Breast epithelium (tissue), 4 donors: ENCODE data around the gene EXOSC2. TPM values are rescaled to one million over a fixed set of nuclear protein-coding genes. Genes with fewer than 3 reads are reported as not detected.

ENCODE experiments used
- DNase-seq, 2 donors: peaks; one replicate each; pipeline ENCODE4 v3.0.0-alpha.2; 2019; ENCODE audit warnings: low spot score in 2 of 2
- H3K27ac ChIP-seq, 2 donors: fragments of 200-600 bp; sonication (generic) in 1 of 2; one replicate each; pipeline ENCODE4 v1.5.1; 2016 to 2019; ENCODE audit warnings: mild to moderate bottlenecking in 1 of 2
- H3K27me3 ChIP-seq, 2 donors: fragments of 200-600 bp; sonication (generic) in 1 of 2; one replicate each; pipeline versions ENCODE4 v1.5.1 to v1.6.0; 2017 to 2019; ENCODE audit warnings: control low read depth in 1 of 2, mild to moderate bottlenecking in 1 of 2
- H3K36me3 ChIP-seq: fragments of 200-600 bp; one replicate; pipeline ENCODE4 v1.5.1; 2019
- H3K4me1 ChIP-seq, 2 donors: fragments of 200-600 bp; sonication (generic); one replicate each; pipeline ENCODE4 v1.5.1; 2016 to 2019; ENCODE audit warnings: control low read depth in 1 of 2
- H3K4me3 ChIP-seq, 3 donors: fragments of 200-600 bp; sonication (generic); 1 replicate in 2 of 3; 2 replicates in 1 of 3; pipeline ENCODE4 v1.5.1; 2016 to 2019; ENCODE audit warnings: mild to moderate bottlenecking in 3 of 3, moderate library complexity in 2 of 3
- H3K9me3 ChIP-seq, 2 donors: fragments of 200-600 bp; sonication (generic) in 1 of 2; one replicate each; pipeline ENCODE4 v1.5.1; 2016 to 2019; ENCODE audit warnings: control low read depth in 1 of 2
- CTCF ChIP-seq, 3 donors: fragments of 450-650 bp; IDR thresholded peaks; one replicate each; pipeline ENCODE4 v1.5.1; 2016 to 2017; ENCODE audit warnings: antibody characterized with exemption in 3 of 3, mild to moderate bottlenecking in 3 of 3, moderate library complexity in 3 of 3
- POLR2A ChIP-seq: fragments of 450-650 bp; IDR thresholded peaks from one replicate; pipeline ENCODE4 v1.6.1; 2016; ENCODE audit warnings: antibody characterized with exemption, mild to moderate bottlenecking, moderate library complexity
- POLR2AphosphoS5 ChIP-seq, 3 donors: sonication (generic); formaldehyde crosslinking; IDR thresholded peaks; one replicate each; pipeline ENCODE4 v1.6.1; 2017; ENCODE audit warnings: antibody characterized with exemption in 3 of 3
- intact Hi-C: fragments of 100-400 bp; cut with DNase I; formaldehyde crosslinking; loops from one replicate; pipeline ENCODE4 v1.15.1; 2023; ENCODE audit warnings: low total_unique reads
- total RNA-seq, 3 donors: library from RNA; depleted of rRNA; stranded (reverse); fragments of >200 nt; gene quantifications; one replicate each; pipeline ENCODE4 v1.1.0, GENCODE V29; 2016

EXOSC2 gene
- total RNA-seq, 3 donors from 2014 or later: 17.8 to 32.2 (median 30.2) TPM

GRCh38 chr9:130736834-130737233, 43.3 kb downstream of the EXOSC2 start:
- intact Hi-C loops: no loop called here
- DNase-seq: no peak
- Histone ChIP-seq H3K27me3 (no peaks in the 10 kb centered on the region), H3K4me3 (no peak overlapping the region), H3K4me1 (peaks cover 0 to 6% of the 10 kb centered on the region in 2 donors), H3K27ac (no peak overlapping the region), H3K36me3 (no peaks in the 10 kb centered on the region), H3K9me3 (no peaks in the 10 kb centered on the region)
- TF ChIP-seq POLR2AphosphoS5 (IDR thresholded peaks at IDR 0.05) (no peak), CTCF (IDR thresholded peaks at IDR 0.05) (no peak), POLR2A (no peak)

GRCh38 chr9:130738281-130738680, 44.7 kb downstream of the EXOSC2 start:
- Histone ChIP-seq H3K4me3 (no peak overlapping the region), H3K36me3 (no peaks in the 10 kb centered on the region), H3K4me1 (no peaks in the 10 kb centered on the region), H3K27me3 (no peaks in the 10 kb centered on the region), H3K9me3 (no peaks in the 10 kb centered on the region), H3K27ac (no peak overlapping the region)
- no peak for DNase-seq
- TF ChIP-seq CTCF (IDR thresholded peaks at IDR 0.05): no peak
- no peak for TF ChIP-seq POLR2AphosphoS5 (IDR thresholded peaks at IDR 0.05)
- no peak for TF ChIP-seq POLR2A
- intact Hi-C loops: no loop called here

GRCh38 chr9:130739081-130739480, 45.5 kb downstream of the EXOSC2 start:
- Histone ChIP-seq H3K36me3 (no peaks in the 10 kb centered on the region), H3K4me3 (no peak overlapping the region), H3K27ac (no peak overlapping the region), H3K4me1 (no peaks in the 10 kb centered on the region), H3K27me3 (no peaks in the 10 kb centered on the region), H3K9me3 (no peaks in the 10 kb centered on the region)
- TF ChIP-seq CTCF (IDR thresholded peaks at IDR 0.05) (no peak), POLR2A (no peak), POLR2AphosphoS5 (IDR thresholded peaks at IDR 0.05) (no peak)
- intact Hi-C loops: no loop called here
- DNase-seq: no peak

GRCh38 chr9:130740218-130741023, 46.8 kb downstream of the EXOSC2 start:
- Histone ChIP-seq H3K4me1 (no peaks in the 10 kb centered on the region), H3K27me3 (no peaks in the 10 kb centered on the region), H3K36me3 (no peaks in the 10 kb centered on the region), H3K9me3 (no peaks in the 10 kb centered on the region), H3K27ac (no peak overlapping the region), H3K4me3 (no peak overlapping the region)
- DNase-seq: no peak
- intact Hi-C loops: no loop called here
- TF ChIP-seq POLR2AphosphoS5 (IDR thresholded peaks at IDR 0.05) (no peak), POLR2A (no peak), CTCF (IDR thresholded peaks at IDR 0.05) (no peak)

GRCh38 chr9:130741024-130741305, 47.4 kb downstream of the EXOSC2 start:
- no peak for DNase-seq
- no peak overlapping the region for H3K4me3 ChIP-seq
- TF ChIP-seq POLR2A: no peak
- H3K36me3 ChIP-seq: no peaks in the 10 kb centered on the region
- no peak overlapping the region for H3K27ac ChIP-seq
- H3K9me3 ChIP-seq: no peaks in the 10 kb centered on the region
- H3K27me3 ChIP-seq: no peaks in the 10 kb centered on the region
- no peaks in the 10 kb centered on the region for H3K4me1 ChIP-seq
- intact Hi-C loops: no loop called here
